ENCODE measurements around the gene SDHA.

The SDHA gene

DNA sequence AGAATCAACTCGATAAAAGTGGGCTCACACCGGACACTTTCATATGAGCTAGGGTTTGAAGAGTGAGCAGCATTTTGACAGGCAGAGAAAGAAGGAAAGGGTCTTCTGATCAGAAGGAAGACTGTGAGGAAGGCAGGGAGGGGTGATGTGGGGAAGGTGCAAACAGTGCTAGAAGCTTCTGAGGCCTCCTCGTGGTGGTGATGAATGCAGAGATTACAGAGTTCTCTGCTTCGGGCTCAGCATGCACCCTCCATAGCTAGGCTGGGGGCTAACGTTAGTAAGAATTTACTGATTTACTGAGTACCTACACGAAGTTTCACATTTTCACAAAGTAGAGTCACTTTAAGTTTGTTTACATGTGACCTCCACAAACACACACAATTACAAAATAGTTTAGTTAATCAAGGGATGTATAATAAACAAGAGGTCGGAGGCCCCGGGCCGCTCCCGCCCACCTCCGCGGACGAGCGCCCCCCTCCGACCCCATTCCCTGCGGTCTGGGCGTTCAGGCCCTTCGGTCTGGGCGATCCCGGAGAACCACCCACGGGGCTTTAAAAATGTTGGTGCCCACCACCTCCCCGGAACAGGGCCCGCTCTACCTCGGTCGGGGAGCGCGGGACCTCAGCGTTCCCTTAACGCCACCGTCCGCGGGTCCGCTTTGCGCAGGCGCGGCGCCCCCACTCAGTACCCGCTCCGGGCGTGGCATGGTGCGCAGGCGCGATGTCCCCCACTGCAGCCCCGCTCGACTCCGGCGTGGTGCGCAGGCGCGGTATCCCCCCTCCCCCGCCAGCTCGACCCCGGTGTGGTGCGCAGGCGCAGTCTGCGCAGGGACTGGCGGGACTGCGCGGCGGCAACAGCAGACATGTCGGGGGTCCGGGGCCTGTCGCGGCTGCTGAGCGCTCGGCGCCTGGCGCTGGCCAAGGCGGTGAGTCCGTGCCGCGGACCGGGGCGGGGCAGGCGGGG, at the start of gene SDHA, which contains the start of gene CCDC127:
Gene SDHA, plus strand, starts transcription at position 827 of the 963 bp plus-strand sequence. Its CDS starts 36 bp downstream, at position 863.
Gene CCDC127, minus strand, starts transcription at position 660 of the 963 bp plus-strand sequence. CDS start 1,304 bp downstream, outside the sequence.
- DNase-seq = peak; percentile 91

DNA sequence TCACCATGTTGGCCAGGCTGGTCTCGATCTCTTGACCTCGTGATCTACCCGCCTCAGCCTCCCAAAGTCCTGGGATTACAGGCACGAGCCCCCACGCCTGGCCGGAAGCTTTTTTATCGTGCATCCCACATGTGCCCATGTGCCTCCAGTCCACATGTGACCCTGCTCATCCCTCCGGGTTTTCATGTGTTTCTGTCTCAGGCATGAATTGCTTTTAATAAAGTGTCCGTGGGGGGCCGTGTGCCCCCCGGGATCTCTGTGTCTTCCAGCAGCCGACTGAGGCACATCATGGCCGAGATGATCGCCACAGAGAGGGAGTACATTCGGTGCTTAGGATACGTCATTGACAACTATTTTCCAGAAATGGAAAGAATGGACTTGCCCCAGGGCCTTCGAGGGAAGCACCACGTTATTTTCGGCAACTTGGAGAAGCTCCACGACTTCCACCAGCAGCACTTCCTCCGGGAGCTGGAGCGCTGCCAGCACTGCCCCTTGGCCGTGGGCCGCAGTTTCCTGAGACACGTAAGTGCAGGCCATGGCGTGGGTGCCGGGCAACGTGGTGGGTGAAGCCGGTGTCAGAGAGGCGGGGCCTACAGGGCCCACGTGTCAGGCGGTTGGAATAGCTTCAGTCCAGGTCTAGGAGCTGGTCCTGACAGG, 48.9 kb upstream of the SDHA start:
- DNase-seq = no peak

DNA sequence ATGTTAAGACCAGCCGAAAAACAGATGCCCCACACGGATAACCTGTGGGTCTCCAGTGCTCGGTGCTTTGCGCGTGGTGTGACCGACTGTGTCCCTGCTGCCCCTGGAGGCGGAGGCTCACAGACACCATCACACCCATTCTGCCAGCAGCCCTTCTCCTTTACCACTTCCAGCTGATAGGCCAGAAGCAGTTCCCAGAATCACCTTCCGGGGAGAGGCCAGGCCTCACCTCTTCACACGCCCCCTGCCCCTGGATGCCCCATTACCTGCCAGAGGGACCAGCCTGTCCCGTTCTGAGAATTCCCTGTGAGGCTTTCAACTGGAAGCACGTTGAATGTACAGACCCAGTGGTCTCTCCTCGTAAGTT, 48.4 kb upstream of the SDHA start:
- no peak for DNase-seq

DNA sequence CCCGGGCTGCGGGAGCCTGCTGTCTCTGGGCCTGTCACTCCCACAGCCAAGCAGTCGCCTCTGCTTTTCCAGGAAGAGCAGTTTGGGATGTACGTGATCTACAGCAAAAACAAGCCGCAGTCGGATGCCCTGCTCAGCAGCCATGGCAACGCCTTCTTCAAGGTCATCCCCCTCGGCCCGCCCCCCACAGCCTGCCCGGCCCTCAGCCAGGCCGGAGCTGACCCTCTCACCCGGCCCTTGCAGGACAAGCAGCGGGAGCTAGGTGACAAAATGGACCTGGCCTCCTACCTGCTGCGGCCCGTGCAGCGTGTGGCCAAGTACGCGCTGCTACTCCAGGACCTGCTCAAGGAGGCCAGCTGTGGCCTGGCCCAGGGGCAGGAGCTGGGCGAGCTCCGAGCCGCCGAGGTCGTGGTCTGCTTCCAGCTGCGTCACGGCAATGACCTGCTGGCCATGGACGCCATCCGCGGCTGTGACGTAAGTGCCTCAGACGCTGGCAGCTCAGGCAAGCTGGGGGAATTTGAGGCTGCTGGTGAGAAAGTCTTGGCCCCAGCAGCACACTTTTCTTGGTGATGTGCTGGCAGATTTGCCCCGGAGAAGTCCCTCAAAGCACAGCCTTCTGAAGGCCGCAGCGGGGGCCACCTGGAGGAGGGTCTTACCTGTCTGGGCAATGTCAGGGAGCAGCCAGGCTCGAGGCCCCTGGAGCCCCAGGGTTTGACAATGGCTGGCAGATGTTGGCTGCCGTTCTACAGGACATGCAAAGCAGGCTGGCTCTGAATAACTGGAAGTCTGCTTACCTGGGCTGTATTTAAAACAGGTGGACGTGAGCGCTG, 46.9 kb upstream of the SDHA start:
- DNase-seq = no peak

DNA sequence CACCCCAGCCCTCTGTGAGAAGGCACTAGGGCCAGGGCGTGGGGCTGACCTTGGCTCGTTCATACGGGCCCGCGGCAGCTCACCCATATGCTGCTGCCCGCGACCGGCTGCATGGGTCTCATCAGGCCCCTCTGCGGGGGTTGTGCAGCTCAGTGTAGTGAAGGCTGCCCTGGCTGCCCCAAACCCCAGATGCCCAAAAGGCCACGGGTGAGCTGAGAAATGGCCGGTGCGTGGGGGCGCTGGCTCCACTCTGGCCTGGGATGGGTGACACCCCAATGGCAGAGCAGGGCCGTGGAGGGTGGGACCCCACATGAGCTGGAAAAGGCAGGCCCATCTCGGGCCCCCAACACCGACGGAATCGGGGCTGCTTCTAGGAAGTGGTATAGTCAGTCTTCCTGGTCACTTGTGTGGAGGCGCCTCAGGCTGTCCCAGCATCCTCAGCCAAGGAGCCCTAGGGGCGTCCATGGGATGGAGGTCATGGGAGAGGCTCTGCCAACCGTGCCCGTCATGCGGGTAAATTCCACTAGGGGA, 46.3 kb upstream of the SDHA start:
- no peak for DNase-seq

DNA sequence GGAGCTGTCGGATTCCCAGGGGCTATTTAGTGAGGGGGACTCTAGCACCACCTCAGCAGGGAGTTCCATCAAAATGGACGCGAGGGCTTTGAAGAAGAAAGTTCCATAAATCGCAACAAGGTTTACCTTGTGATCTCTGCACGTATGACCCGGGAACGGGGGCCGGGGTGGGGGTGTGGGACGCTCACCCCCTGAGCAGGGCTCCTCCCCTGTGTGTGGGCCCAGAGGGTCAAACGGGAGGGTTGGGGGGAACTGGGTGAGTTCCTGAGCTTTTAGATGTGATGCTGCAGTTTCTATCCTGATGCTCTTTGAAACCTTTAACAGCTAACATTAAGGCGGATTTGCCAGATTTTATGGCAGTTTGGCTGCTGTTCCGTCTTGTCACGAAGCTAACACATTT, 45.7 kb upstream of the SDHA start:
- no peak for DNase-seq

DNA sequence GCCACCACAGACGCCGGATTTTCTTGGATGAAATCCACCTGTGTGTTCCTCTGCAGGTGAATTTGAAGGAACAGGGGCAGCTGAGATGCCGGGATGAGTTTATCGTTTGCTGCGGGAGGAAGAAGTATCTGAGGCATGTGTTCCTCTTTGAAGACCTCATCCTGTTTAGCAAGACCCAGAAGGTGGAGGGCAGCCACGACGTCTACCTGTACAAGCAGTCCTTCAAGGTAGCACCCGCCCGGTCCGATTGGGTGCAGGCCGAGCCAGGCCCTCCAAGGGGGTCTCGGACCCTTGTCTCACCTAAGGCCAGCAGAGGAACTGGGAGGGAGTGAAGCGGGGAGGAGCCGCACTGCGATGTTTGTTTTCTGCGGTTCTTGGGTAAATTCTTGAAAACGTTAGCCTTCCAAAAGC, 45.3 kb upstream of the SDHA start:
- no peak for DNase-seq

DNA sequence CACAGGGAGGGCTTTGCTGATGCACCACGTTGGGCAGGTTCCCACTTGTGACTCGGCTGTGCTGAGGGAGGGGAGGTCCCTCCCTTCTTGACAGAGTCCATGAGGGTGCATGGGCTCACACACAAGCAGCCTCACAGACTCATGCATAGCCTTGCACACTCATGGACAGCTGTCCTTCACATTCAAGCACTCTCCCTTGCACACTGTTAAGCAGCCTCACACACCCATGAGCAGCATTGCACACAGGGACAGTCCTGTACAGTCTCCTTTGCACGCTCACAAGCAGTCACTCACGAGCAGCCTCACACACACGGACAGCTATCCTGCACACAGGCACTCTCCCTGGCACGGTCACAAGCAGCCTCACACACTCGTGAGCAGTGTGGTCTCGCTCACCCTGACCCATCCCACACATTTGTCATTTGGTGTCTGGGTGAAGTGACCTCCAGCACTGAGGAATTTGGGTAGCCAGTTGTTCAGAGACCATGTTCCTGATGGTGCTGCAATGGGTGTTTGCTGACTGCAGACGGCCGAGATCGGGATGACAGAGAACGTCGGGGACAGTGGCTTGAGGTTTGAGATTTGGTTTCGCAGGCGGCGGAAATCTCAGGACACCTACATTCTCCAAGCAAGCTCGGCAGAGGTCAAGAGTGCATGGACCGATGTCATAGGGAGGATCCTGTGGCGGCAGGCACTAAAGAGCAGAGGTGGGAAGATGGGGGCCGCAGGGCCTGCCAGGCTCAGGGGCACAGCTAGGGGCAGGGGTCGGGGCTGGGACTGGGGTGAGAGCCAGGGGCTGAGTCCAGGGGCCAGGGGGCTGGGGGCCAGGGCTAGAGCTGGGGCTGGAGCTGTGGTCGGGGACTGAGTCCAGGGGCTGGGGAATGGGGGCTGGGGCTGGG, 44.5 kb upstream of the SDHA start:
- DNase-seq = no peak

DNA sequence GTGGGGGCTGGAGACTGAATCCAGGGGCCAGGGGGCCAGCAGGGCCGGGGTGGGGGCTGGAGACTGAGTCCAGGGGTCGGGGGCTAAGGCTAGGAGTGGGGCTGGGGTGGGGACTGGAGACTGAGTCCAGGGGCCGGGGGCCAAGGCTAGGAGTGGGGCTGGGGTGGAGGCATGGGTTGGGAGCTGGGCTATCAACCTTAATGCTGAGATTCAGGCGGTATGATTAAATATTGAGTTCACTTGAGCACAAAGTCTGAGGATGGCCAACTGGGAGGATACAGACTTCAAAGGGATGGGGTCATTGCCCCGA, 43.9 kb upstream of the SDHA start:
- DNase-seq = no peak

DNA sequence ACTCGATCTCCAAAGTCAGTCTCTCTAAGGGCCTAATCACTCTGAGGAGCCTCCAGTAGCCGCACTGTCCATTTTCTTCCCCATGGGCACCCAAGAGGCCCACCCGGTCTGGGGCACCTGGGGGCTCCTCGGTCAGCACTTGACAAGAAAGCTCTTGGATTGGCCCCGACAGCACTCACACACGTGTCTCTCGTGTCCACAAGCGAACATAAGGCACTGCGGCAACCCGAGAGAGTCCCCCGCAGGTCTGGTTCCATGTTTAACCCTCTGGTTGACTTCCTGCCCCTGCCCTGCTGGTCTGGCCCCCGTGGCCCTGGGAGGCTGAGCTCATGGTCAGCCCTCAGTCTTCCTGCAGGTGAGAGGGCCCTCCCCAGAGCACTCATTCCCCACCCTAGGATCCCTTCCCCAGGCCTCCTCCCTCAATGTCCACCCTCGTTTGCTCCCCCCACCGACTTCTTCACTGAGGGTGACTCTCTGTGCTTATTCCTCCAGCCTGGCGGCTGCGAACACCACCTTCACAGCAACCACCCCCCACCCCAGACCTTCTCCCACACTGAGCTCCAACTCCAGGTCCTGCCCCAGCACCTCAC, 43.1 kb upstream of the SDHA start:
- DNase-seq = no peak

DNA sequence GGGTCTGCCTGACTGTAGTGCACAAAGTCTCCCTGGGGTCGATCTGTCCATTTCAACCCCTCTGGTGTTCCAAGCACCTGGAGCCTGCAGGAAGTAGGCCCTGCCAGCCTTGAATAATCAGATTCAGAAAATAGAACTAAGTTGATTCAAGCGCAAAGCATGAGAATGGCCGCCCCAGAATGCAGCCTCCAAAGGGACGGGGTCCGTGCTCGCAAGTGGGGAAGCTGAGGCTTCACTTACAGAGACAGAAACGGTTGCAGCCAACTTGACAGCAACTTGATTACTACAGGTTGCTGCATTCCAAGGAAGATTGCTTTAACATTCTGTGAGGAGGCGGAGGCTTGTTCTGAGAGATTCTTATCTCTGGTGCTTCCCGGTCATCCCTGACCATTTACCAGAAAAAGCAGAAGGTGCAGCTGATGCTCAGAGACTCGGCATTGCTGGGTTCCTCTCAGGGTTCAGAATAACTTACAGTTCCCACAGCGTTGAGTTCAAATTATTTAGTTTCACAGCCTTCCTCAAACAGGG, 41.8 kb upstream of the SDHA start:
- no peak for DNase-seq

DNA sequence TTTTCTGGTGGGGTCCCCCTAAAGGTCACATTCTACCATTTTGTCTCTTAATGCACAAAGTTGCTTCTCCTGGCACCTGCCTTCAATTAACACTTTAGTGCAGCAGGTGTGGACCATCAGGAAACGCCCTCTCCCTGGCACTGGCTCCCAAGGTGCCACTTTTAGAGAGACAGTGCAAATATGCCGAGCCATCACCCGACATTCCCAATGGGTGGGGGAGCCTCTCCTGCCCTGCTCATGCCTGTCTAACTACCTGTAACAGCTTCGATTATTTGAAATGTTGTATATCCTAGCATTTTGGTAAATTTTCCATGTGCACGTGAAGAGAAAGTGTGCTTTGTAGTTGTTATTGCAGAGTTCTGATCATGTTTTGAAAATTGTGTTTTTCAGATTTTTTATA, 40.0 kb upstream of the SDHA start:
- no peak for DNase-seq

DNA sequence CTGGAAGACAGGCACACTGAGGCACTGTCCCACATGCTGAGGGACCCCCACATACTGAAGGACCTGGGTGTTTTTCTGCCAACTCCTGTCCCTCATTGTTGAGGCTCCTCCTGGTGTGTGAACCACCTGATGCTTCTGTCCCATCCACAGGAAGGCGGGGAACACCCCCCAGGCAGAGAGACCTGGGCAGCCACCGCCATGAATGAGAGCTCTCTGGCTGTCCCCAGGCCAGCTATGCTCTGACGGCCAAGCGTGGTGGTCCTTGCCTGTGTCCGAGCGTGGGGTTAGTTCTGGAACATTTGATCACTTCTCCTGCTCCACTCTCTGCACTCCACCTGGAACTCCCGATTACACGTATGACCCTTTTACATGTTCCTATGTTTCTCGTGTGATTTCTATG, 38.7 kb upstream of the SDHA start:
- DNase-seq = no peak

DNA sequence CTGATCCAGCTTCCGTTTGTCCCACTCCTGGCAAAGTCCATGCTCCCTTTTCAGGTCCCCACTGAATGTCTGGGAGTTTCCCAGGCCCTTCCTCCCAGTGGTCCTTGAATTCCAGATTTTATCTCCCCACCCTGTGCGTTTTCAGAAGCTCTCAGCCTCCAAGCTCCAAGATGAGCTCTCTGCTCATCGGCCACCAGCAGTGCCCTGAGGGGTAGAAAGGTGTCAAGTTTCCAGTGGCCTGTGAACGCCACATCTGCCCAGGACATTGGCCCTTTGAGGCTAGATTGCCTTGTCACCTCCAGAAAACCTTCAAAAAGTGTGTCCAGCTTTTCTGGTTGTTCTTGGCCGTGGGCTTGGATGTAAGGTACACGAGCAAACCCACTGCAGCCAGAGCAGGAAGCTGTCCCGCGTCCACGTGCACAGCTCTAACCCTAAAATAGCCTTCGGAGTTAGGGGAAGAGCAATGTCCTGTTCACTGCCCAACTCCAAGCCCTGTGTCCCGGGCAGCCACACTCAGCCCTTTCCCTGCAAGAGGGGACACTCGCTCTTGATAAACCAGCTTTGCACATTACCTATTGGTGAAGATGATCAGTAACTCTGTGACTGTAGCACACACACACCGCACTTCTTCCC, 37.7 kb upstream of the SDHA start:
- DNase-seq = no peak

DNA sequence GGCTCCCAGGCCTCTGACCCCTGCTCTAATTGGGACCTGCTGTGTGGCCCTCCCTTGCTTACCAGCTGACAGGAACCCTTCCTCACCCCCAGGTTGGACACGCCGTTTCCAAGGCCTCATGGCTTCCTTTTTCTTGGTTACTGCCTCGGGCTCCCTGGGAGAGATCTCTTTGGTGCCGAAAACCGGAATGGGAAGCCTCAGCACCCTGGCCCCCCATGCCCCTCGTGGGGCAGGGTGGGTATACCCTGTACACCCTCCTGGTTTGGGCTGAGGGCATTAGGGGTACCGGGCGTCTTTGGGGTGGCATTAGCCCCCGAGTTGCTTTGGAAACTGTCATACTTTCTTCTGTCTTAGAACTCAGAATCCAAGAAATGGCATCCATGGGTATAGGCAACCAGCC, 37.0 kb upstream of the SDHA start:
- no peak for DNase-seq

DNA sequence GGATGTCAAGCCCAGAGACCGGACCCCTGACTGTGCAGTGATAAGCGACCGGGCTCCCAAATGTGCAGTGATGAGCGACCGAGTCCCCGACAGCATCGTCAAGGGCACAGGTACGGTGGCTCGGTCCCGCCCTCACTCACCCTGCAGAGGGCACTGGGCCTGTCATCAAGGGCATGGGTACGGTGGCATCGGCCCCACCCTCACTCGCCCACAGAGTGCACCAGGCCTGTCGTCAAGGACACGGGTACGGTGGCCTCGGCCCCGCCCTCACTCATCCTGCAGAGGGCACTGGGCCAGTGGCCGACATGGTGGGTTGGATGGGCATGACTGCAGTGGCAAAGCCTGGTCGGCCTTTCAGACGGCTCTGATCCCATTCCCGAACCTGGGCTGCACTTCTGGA, 36.6 kb upstream of the SDHA start:
- DNase-seq = no peak

DNA sequence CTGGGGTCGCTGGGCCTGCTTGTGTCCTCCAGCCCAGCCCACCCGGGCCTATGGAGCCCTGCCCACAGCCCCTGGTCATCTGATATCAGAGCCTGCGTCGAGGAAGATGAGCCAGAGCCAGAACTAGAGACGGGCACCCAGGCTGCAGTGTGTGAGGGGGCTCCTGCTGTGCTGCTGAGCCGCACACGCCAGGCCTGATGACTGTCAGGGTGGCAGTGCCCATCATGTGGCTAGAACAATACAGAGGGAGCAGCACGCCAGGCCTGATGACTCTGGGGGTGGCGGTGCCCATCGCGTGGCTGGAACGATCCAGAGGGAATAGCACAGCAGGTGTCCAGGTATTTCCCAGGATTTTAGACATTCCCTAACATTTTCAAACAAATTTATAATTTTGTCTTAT, 36.0 kb upstream of the SDHA start:
- no peak for DNase-seq

DNA sequence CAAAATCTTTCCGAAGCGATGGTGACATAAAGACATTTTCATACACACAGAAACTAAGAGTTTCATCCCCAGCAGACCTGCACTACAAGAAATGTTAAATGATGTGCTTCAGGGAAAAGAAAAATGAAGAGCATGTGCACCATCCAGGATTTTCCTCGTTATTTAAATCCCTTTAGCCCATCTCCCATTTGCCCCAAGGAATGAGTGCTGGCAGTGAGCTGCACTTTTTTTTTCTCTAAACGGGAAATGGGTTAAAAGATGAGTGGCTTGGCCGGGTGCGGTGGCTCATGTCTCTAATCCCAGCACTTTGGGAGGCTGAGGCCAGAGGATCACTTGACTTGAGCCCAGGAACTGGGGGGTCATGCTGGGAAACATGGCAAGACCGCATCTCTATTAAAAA, 33.6 kb upstream of the SDHA start:
- DNase-seq = no peak

DNA sequence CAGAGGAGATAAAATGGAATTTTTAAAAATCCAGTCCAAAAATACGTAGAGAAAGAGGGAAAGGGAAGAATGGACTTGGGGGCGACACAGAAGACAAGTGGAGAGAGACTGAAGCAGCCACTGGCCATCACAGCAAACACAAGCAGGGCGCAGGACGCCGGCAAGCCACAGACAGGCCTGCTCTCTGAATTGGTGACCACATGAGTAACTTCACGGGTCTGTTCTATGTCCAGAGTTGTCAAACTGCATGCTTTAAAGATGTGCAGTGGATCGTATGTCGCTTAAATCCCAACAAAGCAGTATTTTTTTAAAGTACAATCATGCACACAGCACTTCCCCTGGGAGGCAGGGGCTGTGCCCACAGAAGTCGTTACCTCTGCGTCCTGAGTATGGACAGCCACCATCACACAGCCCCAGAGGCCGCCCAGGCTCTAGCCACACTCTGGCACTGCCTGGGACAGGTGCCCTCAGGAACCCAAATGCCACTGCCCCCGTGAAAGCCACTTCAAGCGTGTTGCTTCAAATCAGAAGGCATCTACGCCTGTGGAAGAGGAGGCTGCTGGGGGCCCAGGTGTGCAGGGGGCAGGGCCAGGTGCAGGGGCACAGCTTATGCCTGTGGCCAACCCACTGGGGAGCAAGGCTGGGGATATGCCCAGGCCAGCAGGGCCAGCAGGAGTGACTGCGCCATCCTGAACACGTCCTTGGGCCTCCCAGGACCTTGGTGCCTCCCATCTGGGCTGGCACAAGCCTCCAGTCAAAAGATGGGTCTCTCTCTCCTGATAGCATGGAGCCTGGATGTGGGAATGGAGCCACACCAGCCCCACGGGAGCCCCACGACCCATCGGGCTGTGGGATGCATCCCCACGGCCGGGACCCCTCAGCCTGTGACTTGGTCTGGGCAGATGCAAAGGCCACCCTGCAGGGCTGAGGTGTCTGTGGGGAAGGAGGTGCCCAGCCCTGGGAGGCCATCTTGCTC, 32.7 kb upstream of the SDHA start:
- DNase-seq = no peak

All from fibroblast of upper back skin (primary cell).